DOHH2 (cell line): ENCODE data around the gene STEAP3.

Experiments used
- H3F3A ChIP-seq: fragments of 200-600 bp; sonication (generic), shearing (Covaris generic); 2 replicates; pipeline ENCODE4 v1.6.0; 2016; ENCODE audit warnings: antibody characterized with exemption, mild to moderate bottlenecking; ENCODE audit not compliant: control insufficient read depth, insufficient read depth
- H3K27ac ChIP-seq: fragments of 200-600 bp; sonication (generic); 2 replicates; pipeline ENCODE4 v1.5.1; 2014; ENCODE audit warnings: low read depth, mild to moderate bottlenecking, low read length, moderate library complexity
- H3K27me3 ChIP-seq: fragments of 200-600 bp; sonication (generic); 2 replicates; pipeline ENCODE4 v1.6.1; 2014; ENCODE audit warnings: mild to moderate bottlenecking, low read length, mixed read lengths; ENCODE audit not compliant: control insufficient read depth
- H3K36me3 ChIP-seq: fragments of 200-600 bp; sonication (generic); 2 replicates; pipeline ENCODE4 v1.6.1; 2014; ENCODE audit warnings: mild to moderate bottlenecking, low read length, moderate library complexity, mixed read lengths; ENCODE audit not compliant: control insufficient read depth
- H3K4me1 ChIP-seq: fragments of 200-600 bp; sonication (generic); 2 replicates; pipeline ENCODE4 v1.6.1; 2014; ENCODE audit warnings: mild to moderate bottlenecking, low read length, mixed read lengths; ENCODE audit not compliant: control insufficient read depth
- H3K4me2 ChIP-seq: fragments of 200-600 bp; sonication (generic); 2 replicates; pipeline ENCODE4 v1.6.0; 2014; ENCODE audit warnings: mild to moderate bottlenecking, low read length, moderate library complexity
- H3K4me3 ChIP-seq: fragments of 200-600 bp; sonication (generic); 2 replicates; pipeline ENCODE4 v1.5.1; 2014; ENCODE audit warnings: mild to moderate bottlenecking, low read length, mixed read lengths
- H3K79me2 ChIP-seq: fragments of 200-600 bp; sonication (generic); 2 replicates; pipeline ENCODE4 v1.6.1; 2014; ENCODE audit warnings: mild to moderate bottlenecking, low read length, mixed read lengths; ENCODE audit not compliant: control insufficient read depth
- H3K9me2 ChIP-seq: fragments of 200-600 bp; sonication (generic); replicated peaks from 2 replicates; pipeline ENCODE4 v1.6.1; 2014; ENCODE audit warnings: mild to moderate bottlenecking, low read length, mixed read lengths; ENCODE audit not compliant: control insufficient read depth
- H3K9me3 ChIP-seq: fragments of 200-600 bp; sonication (generic); 2 replicates; pipeline ENCODE4 v1.6.1; 2014; ENCODE audit warnings: antibody characterized with exemption, low read length, mixed read lengths; ENCODE audit not compliant: control insufficient read depth, insufficient read depth
- H4K20me1 ChIP-seq: fragments of 200-600 bp; sonication (generic); 2 replicates; pipeline ENCODE4 v1.6.0; 2014; ENCODE audit warnings: low read depth, mild to moderate bottlenecking, antibody characterized with exemption, low read length, moderate library complexity; ENCODE audit not compliant: control insufficient read depth, insufficient read depth
- CTCF ChIP-seq: fragments of 200-600 bp; sonication (generic); IDR thresholded peaks from one replicate; pipeline ENCODE4 v1.5.1; 2014; ENCODE audit warnings: antibody characterized with exemption, mild to moderate bottlenecking, low read depth, low read length; ENCODE audit not compliant: poor library complexity, severe bottlenecking
- EZH2phosphoT487 ChIP-seq: fragments of 200-600 bp; sonication (generic); IDR thresholded peaks from 2 replicates; pipeline ENCODE4 v1.6.1; 2017; ENCODE audit warnings: borderline replicate concordance, mild to moderate bottlenecking, antibody characterized with exemption, low read length, moderate library complexity, mixed read lengths

The STEAP3 gene

GRCh38 chr2:119246884-119247843 lies 23.5 kb downstream of the STEAP3 start:
- Histone ChIP-seq H3K4me1 (no peaks in the 10 kb centered on the region), H3K9me2 (no peaks in the 10 kb centered on the region), H3K36me3 (no peaks in the 10 kb centered on the region), H3K4me3 (no peak overlapping the region), H3K27ac (no peak overlapping the region), H3K9me3 (no peaks in the 10 kb centered on the region), H3F3A (no peaks in the 10 kb centered on the region), H3K4me2 (no peak overlapping the region), H3K79me2 (no peaks in the 10 kb centered on the region), H4K20me1 (no peaks in the 10 kb centered on the region), H3K27me3 (peaks cover 11% of the 10 kb centered on the region; the same call in 1 of the 2 replicates)
- TF ChIP-seq EZH2phosphoT487 (no peak), CTCF (no peak)

- H3K9me2 ChIP-seq = no peaks in the 10 kb centered on the region
- no peak overlapping the region for H3K4me2 ChIP-seq
- TF ChIP-seq CTCF (no peak), EZH2phosphoT487 (no peak)
These were observed 24.2 kb downstream of the STEAP3 start for GRCh38 chr2:119247844-119248271.

GRCh38 chr2:119248311-119248710 lies 24.7 kb downstream of the STEAP3 start:
- Histone ChIP-seq H3K27me3 (peaks cover 15% of the 10 kb centered on the region), H3K79me2 (no peaks in the 10 kb centered on the region), H4K20me1 (no peaks in the 10 kb centered on the region), H3K9me2 (no peaks in the 10 kb centered on the region), H3K27ac (no peak overlapping the region), H3K4me3 (no peak overlapping the region), H3K36me3 (no peaks in the 10 kb centered on the region), H3K4me1 (no peaks in the 10 kb centered on the region), H3K4me2 (no peak overlapping the region), H3F3A (no peaks in the 10 kb centered on the region), H3K9me3 (no peaks in the 10 kb centered on the region)
- TF ChIP-seq EZH2phosphoT487 = no peak
- no peak for TF ChIP-seq CTCF

More at GRCh38 chr2:119247844-119248271, 24.2 kb downstream of the STEAP3 start:
- no peaks in the 10 kb centered on the region for H3F3A ChIP-seq
- H3K4me1 ChIP-seq = no peaks in the 10 kb centered on the region
- no peaks in the 10 kb centered on the region for H3K9me3 ChIP-seq
- H3K79me2 ChIP-seq = no peaks in the 10 kb centered on the region
- no peaks in the 10 kb centered on the region for H3K36me3 ChIP-seq
- no peak overlapping the region for H3K27ac ChIP-seq
- H3K27me3 ChIP-seq = peaks cover 13% of the 10 kb centered on the region
- no peaks in the 10 kb centered on the region for H4K20me1 ChIP-seq
- no peak overlapping the region for H3K4me3 ChIP-seq
